Smooth muscle cell (in vitro differentiated cells): ENCODE results near the gene CLGN. TPM values are rescaled to one million over a fixed set of nuclear protein-coding genes. Genes with fewer than 3 reads are reported as not detected.
A peak's percentile ranks its signal among the peaks of the same experiment; 100 is the strongest.

Source experiments
- DNase-seq: peaks from one replicate; lab custom pipeline; 2025; ENCODE audit not compliant: unreplicated experiment; lab: John Stamatoyannopoulos, UW
- H2AFZ ChIP-seq: fragments of 200-600 bp; sonication (generic); 2 replicates; pipeline ENCODE4 v1.6.0; 2016; ENCODE audit warnings: antibody characterized with exemption, low read depth, mild to moderate bottlenecking
- H3F3A ChIP-seq: fragments of 200-600 bp; sonication (generic); 2 replicates; pipeline ENCODE4 v1.6.0; 2017; ENCODE audit warnings: antibody characterized with exemption, low read depth
- H3K27ac ChIP-seq: fragments of 200-600 bp; sonication (generic); 2 replicates; pipeline ENCODE4 v1.5.1; 2016; ENCODE audit warnings: low read depth, mild to moderate bottlenecking
- H3K27me3 ChIP-seq: fragments of 200-600 bp; sonication (generic); 2 replicates; pipeline ENCODE4 v1.6.1; 2016; ENCODE audit warnings: low read depth, mild to moderate bottlenecking
- H3K36me3 ChIP-seq: fragments of 200-600 bp; sonication (generic); 2 replicates; pipeline ENCODE4 v1.5.1; 2016; ENCODE audit warnings: low read depth
- H3K4me1 ChIP-seq: fragments of 200-600 bp; sonication (generic); 2 replicates; pipeline ENCODE4 v1.5.1; 2016; ENCODE audit warnings: low read depth
- H3K4me2 ChIP-seq: fragments of 200-600 bp; sonication (generic); 2 replicates; pipeline ENCODE4 v1.6.0; 2016; ENCODE audit warnings: mild to moderate bottlenecking
- H3K4me3 ChIP-seq: fragments of 200-600 bp; sonication (generic); 2 replicates; pipeline ENCODE4 v1.5.1; 2016; ENCODE audit warnings: mild to moderate bottlenecking
- H3K79me2 ChIP-seq: fragments of 200-600 bp; sonication (generic); 2 replicates; pipeline ENCODE4 v1.6.0; 2016; ENCODE audit warnings: low read depth, mild to moderate bottlenecking
- H3K9ac ChIP-seq: fragments of 200-600 bp; sonication (generic); 2 replicates; pipeline ENCODE4 v1.6.0; 2016; ENCODE audit warnings: low read depth
- H3K9me3 ChIP-seq: fragments of 200-600 bp; sonication (generic); replicated peaks from 2 replicates; pipeline ENCODE4 v1.5.1; 2016; ENCODE audit warnings: low read depth
- H4K20me1 ChIP-seq: fragments of 200-600 bp; sonication (generic); 2 replicates; pipeline ENCODE4 v1.6.0; 2016; ENCODE audit warnings: low read depth
- CTCF ChIP-seq: fragments of 200-600 bp; sonication (generic); IDR thresholded peaks from 2 replicates; pipeline ENCODE4 v1.5.1; 2017; ENCODE audit warnings: borderline replicate concordance, mild to moderate bottlenecking, antibody characterized with exemption; ENCODE audit not compliant: insufficient read depth, poor library complexity, severe bottlenecking
- WGBS: methylation state at CpG from one replicate; pipeline ENCODE4 v1.1.7; 2016; ENCODE audit warnings: low lambda C conversion rate; 5-methylcytosine and 5-hydroxymethylcytosine counted together
- polyA plus RNA-seq: library from polyadenylated mRNA; unstranded; fragments of >200 nt; fragmentation: Nextera tagmentation; extraction: Ambion mirVana; gene quantifications from 2 replicates; pipeline ENCODE4 v1.2.1, GENCODE V29; 2016
- total RNA-seq: library from RNA; depleted of rRNA; stranded (reverse); fragments of >200 nt; gene quantifications from 2 replicates; pipeline ENCODE4 v1.2.3, GENCODE V29; 2014

The CLGN gene
- total and polyA plus RNA-seq, 2 experiments from 2014 or later = 0.42 to 0.85 TPM

- no peak overlapping the region for H3K9ac ChIP-seq
- peaks cover 13% of the 10 kb centered on the region for H3K4me1 ChIP-seq
- no peak for DNase-seq
- H3K79me2 ChIP-seq = no peaks in the 10 kb centered on the region
- no peaks in the 10 kb centered on the region for H4K20me1 ChIP-seq
- H2AFZ ChIP-seq = no peak overlapping the region
- no peak for TF ChIP-seq CTCF
- H3K4me2 ChIP-seq = peak overlapping the region; percentile 19
- H3K27ac ChIP-seq = peak overlapping the region; percentile 6
- H3K9me3 ChIP-seq = no peaks in the 10 kb centered on the region
- no peaks in the 10 kb centered on the region for H3K27me3 ChIP-seq
- no peak overlapping the region for H3K4me3 ChIP-seq
- 0% methylated on average over 1 of the region's 1 CpG for WGBS
- no peaks in the 10 kb centered on the region for H3K36me3 ChIP-seq
- H3F3A ChIP-seq = no peaks in the 10 kb centered on the region
Measured at GRCh38 chr4:140358281-140358680, 69.2 kb downstream of the CLGN start.

- no peaks in the 10 kb centered on the region for H3K27me3 ChIP-seq
- H3F3A ChIP-seq = no peaks in the 10 kb centered on the region
- no peak for TF ChIP-seq CTCF
- no peaks in the 10 kb centered on the region for H4K20me1 ChIP-seq
- H3K4me2 ChIP-seq = peak overlapping the region; percentile 19
- WGBS = 56% methylated on average over 3 of the region's 3 CpGs
- H3K27ac ChIP-seq = peak overlapping the region; percentile 6
- no peaks in the 10 kb centered on the region for H3K9me3 ChIP-seq
- H2AFZ ChIP-seq = no peak overlapping the region
- no peak overlapping the region for H3K9ac ChIP-seq
- no peaks in the 10 kb centered on the region for H3K36me3 ChIP-seq
- no peak for DNase-seq
- H3K4me3 ChIP-seq = no peak overlapping the region
- no peaks in the 10 kb centered on the region for H3K79me2 ChIP-seq
- H3K4me1 ChIP-seq = peaks cover 14% of the 10 kb centered on the region
Measured at GRCh38 chr4:140357868-140358267, 69.6 kb downstream of the CLGN start.

GRCh38 chr4:140355288-140355687 is 72.2 kb downstream of the CLGN start:
- H3F3A ChIP-seq = no peaks in the 10 kb centered on the region
- no peaks in the 10 kb centered on the region for H4K20me1 ChIP-seq
- DNase-seq = no peak
- no peak overlapping the region for H2AFZ ChIP-seq
- H3K79me2 ChIP-seq = no peaks in the 10 kb centered on the region
- H3K27me3 ChIP-seq = no peaks in the 10 kb centered on the region
- TF ChIP-seq CTCF = no peak
- no peak overlapping the region for H3K4me3 ChIP-seq
- 59% methylated on average over 1 of the region's 1 CpG for WGBS
- no peak overlapping the region for H3K27ac ChIP-seq
- no peak overlapping the region for H3K4me2 ChIP-seq
- H3K9me3 ChIP-seq = no peaks in the 10 kb centered on the region
- H3K4me1 ChIP-seq = peaks cover 34% of the 10 kb centered on the region
- no peak overlapping the region for H3K9ac ChIP-seq
- no peaks in the 10 kb centered on the region for H3K36me3 ChIP-seq

GRCh38 chr4:140353786-140354185 is 73.7 kb downstream of the CLGN start:
- H3K36me3 ChIP-seq = no peaks in the 10 kb centered on the region
- H3K4me1 ChIP-seq = peaks cover 34% of the 10 kb centered on the region
- H3F3A ChIP-seq = no peaks in the 10 kb centered on the region
- 69% methylated on average over 6 of the region's 6 CpGs for WGBS
- DNase-seq = no peak
- no peak for TF ChIP-seq CTCF
- H3K9me3 ChIP-seq = no peaks in the 10 kb centered on the region
- no peak overlapping the region for H2AFZ ChIP-seq
- no peak overlapping the region for H3K4me2 ChIP-seq
- H3K9ac ChIP-seq = no peak overlapping the region
- no peaks in the 10 kb centered on the region for H4K20me1 ChIP-seq
- H3K4me3 ChIP-seq = no peak overlapping the region
- no peak overlapping the region for H3K27ac ChIP-seq
- no peaks in the 10 kb centered on the region for H3K27me3 ChIP-seq
- H3K79me2 ChIP-seq = no peaks in the 10 kb centered on the region
